Measurements from ENCODE around the gene PROM2.

Gene PROM2

DNA sequence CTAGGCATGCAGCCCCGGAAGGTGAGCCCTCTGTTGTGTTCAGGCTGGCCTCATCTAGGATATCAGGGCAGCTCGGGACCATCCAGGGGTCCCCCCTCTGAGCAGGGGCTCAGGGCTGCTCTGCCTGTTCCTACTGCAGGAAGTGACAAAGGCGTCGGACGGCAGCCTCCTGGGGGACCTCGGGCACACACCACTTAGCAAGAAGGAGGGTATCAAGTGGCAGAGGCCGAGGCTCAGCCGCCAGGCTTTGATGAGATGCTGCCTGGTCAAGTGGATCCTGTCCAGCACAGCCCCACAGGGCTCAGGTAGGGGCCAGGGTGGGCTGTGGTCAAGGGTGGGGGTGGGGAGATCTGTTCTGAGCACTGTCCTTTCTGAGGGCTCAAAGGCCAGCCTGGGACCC lies 36.0 kb downstream of the PROM2 start:
- no peak for DNase-seq

GRCh38 chr2:95310651-95311050 lies 36.4 kb downstream of the PROM2 start:
- no peak for DNase-seq

GRCh38 chr2:95311815-95312542 lies 37.7 kb downstream of the PROM2 start:
- DNase-seq = no peak

DNA sequence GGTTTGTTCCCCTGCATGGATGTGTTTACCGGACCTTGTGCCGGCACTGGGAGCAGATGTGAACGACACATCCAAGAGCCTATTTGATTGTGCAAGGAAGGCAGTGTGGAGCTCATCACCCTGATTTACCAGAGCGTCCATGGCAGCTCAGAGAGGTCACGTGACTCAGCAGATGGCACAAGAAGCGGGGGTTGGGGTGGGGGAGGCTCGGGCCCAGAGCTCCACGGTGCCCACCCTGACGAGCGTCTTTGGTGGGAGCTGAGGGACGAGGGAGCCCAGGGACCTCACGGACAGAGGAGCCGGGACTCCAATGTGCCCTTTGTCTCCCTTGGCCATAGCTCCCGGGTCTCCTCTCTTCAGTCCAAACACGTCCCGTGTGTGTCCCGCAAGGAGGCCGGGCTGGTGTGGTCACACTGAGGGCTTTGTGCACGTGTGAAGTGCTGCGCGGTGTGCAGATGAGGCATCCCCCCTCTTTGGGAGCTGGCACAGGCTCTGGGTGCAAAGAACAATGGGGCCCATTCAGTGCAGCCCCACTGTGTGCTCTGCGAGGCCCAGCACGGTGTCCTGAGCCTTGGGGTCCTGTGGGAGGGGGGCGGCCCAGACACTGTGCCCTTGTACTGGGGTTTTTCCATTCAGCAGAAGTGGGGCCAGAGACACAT lies 38.4 kb downstream of the PROM2 start:
- no peak for DNase-seq

DNA sequence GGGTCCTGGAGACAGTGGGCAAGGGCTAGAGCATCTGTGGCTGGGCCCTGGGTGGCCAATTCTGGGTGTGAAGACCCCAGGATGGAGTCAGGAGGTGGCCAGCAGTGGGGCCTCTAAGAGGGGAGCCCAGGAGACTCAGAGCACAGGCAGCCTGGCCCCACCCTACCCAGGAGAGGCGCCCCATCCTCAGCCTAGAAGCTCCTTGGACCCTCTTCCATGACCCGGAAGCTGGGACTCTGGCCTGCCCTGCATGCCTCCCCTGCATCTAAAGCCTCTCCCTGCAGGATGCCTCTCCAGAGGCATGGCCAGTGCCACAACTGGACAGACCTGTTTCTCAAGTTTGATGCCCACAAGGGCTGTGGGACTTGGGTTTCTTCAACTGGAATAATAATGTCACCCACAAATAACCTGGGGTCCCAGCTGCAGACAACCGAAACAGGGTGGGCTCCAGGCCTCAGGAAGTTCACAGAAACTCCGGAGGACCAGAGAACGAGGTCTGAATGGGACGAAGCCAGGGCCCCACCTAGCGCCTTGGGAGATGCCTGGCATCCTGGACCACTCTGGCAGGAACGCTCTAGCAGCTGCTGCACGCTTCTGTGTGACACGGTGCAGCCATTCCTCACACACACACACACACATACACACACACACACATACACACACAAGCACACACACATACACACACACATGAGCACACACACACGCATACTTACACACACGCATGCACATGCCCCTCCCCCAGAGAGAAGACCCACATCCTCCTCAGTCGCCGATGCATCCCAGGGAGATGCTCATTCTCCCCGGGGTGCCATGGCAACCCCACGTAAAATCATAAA lies 39.3 kb downstream of the PROM2 start:
- peak in 1 of 2 experiments; percentile 48 for DNase-seq

DNA sequence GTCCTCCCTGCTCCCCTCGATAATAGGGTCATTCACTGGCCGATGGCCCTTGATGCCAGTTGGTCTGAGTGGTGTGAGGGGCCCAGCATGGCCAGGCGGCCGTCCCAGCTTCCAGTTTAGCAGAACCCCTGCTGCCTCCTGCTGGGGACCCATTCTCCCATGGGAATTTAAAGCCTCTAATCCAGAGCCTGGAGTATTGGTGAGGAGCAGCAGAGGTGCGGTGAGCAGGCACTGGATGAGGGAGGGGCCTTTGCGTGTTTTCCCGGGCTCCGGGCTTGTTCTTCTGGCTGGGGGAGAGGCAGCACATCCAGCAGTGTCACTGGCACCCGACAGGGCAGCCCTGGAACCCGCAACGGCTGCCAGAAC lies 40.3 kb downstream of the PROM2 start:
- no peak for DNase-seq

DNA sequence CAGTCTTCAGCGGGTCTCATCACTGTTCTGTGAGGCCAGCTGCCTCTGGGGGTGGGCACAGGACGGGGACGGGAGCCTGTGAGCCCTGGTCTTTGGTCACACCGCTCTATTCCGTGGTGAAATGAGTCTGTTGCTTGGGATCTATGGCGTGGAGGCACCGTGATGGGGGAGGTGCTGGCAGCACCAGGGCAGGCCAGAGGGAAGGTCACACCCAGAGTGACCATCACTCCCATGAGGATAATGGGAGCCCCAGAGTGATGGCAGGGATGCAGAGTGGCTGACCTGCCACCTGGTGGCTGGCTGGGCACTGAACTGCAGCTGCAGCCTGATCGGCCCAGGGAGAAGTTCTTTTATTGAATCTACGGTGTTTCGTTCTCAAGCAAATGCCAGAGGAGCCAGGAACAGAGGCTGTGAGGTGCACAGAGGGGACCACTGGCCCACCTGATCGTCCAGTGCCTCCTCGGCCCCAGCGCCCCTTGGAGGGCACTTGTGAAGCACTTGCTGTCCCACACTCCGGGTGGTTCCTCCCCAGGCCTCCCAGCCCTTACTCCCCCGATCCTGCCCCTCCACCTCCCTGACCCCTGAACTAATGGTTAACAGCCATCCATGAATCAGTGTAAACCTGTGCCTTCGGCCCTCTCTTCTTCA lies 40.8 kb downstream of the PROM2 start:
- peak in 1 of 2 experiments; percentile 66 for DNase-seq

DNA sequence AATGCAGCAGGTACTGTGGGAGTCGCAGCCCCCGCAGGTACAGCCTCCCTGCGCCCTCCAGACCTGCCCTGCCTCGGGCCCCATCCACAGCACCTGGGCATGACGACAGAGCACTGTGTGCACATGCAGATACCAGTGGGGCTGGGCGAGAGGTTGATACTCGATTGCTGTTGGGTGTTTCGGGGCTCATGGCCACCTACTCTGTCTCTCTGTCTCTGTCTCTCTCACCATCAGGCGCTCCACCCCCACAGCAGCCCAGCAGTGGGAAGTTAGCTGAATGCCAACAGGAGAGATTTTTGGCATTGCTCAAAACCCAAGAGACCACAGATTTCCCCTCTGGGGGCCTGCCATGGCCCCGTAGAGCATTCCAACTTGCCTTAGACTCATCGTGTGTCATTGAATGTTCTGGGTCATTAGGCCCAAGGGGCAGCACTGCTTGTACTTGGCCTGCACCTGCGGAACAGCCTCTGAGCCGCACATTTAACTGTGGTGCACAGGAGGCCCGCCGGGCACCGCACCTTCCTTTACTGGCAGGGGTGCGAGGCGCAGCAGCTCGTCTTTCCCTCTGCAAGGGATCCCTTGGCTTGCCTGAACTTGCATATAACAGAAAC lies 41.7 kb downstream of the PROM2 start:
- no peak for DNase-seq

- DNase-seq = no peak
Measured at GRCh38 chr2:95316466-95317122, 42.3 kb downstream of the PROM2 start.

DNA sequence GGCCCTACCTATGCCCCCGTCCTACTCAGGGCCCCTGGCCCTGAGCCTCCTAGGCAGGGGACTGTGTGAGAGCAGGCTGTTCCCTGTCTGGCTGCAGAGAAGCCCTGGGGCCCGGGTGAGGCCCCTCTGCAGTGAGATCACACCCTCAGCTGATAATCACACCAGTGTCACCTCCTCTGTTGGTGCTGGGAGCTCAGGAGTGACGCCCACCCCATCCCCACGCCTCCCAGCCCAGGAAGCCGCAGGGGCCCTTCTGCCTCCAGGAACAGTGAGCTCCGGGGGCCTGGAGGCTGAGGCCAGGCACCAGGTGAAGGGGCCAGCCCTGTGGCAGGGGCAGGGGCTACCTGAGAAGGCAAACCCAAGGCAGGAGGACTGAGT lies 42.9 kb downstream of the PROM2 start:
- no peak for DNase-seq

DNA sequence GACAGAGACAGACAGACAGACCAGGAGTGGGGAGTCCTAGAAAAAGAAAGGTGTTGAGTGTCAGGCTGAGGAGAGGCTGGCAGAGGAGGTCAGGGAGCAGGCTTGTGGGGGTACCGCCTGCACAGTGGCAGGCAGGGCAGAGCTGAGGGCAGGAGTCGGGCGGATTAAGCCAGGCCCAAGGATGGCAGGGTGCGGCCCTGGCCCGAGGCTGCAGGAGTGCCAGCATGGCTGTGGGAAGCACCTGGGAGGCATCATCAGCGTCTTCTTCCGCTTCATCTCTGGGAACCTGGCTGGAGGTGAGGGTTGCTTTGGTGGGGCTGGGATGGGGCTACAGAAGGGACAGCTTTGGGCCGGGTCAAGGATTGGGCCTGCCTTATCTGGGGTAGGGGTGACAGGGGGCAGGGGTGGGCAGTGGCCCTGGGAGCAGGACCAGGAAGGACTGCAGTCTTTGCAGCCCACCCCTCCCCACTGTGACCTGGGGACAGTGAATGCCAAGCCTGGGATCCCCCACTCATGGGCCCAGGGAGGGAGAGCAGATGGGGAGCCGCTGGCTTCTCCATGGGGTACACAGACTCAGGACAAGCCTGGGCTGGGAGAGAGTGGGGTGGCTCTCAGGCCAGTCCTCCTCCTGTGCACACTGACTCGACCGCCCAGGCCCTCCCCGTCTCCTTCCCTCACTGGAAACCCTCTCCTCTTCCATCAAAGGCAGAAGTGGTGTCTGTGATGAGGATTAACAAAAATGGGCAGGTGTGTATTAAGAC lies 43.6 kb downstream of the PROM2 start:
- DNase-seq = no peak

DNA sequence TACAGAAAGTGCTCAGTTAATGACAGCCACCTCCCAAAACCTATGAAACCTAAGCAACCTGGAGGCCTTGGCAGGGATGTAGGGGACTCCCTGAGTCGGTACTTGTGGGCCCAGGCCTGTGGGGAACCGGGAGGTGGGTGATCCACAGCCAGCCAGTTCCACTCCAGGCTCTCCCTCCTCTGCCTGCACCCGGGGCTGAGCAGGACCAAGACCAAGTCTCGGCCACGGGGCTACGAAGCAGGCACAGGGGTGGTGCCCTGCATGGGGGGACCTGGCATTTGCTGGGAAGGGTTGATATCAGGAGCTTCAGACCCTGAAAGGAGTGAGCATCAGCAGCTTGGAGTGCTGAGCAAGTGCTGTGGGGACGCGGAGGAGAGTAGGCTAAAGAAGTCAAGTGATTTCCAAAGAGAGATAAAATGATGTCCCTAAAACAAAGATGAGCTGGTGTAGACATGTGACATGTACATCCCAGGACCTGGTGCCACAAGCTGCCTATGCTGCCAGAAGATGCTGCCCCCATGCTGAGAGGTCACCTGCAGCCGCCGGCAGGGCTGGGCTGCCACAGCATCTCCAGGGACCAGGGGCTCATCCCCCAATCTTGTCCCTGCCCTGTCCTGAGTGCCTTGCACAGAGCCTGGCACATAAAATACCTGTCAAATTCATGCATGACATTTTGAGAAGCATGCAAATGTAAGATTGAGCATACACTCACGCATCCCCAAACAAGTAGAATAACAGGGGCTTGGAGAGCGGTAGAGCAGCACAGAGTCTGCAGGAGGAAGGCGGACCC lies 44.4 kb downstream of the PROM2 start:
- no peak for DNase-seq

GRCh38 chr2:95319481-95320343 lies 45.5 kb downstream of the PROM2 start:
- DNase-seq = no peak

GRCh38 chr2:95320344-95320712 lies 46.1 kb downstream of the PROM2 start:
- DNase-seq = no peak

- no peak for DNase-seq
Measured at GRCh38 chr2:95320986-95321767, 46.9 kb downstream of the PROM2 start.

DNA sequence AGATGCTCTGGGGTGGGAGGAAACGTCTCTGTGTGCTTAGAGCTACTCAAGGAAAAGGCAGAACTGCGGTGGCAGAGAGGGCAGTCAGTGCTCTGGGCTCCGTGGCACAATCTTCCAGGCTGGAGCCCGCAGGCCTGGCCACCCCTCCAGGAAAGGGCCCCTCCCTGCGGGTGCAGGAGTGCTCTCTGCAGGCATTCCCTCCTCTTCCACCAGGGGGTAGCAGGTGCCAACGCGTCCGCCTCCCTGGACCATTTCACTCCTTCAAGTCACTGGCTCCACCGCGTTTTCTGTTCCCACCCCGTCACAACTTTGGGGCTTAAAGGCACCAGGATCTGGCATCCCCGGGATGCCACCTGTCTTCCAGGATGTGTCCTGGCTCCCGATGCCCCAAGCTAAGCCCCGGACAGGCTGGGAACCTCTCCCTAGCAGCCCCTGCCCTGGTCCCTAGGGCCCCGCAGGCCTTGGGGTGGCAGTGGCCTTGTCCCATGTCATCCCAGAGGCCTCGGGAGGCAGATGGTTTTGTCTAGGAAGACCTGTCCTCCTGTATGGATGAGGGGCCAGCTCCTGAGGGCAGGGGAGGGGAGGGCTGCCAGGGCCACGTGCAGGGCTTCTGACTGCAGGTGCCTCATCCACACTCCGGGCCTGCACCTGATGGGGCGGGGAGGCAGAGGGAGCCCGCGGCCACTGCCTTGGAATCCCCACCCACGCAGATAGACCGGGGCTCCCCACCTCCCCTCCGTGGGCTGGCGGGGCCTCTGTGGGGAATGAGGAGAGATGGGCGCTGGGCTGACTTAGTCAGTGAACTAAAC lies 49.3 kb downstream of the PROM2 start:
- DNase-seq = peak; percentile 26 to 81

- DNase-seq = no peak
Measured at GRCh38 chr2:95325026-95325425, 50.8 kb downstream of the PROM2 start.
